ENCODE measurements around the gene FLAD1. TPM values are rescaled to one million over a fixed set of nuclear protein-coding genes. Genes with fewer than 3 reads are reported as not detected.

The FLAD1 gene
- total and polyA plus RNA-seq, 2 of the 4 experiments (the other 2 are of a cell fraction): 26.3 to 37.3 TPM

GRCh38 chr1:155022136-155022926, 39.2 kb downstream of the FLAD1 start:
- TF ChIP-seq FOS (IDR thresholded peaks at IDR 0.05; ENCODE audit: low read depth, low read length): no peak
- TF ChIP-seq BHLHE40 (IDR thresholded peaks at IDR 0.05; ENCODE audit: low read depth, low read length): no peak
- TF ChIP-seq NFE2L2 (IDR thresholded peaks at IDR 0.05; ENCODE audit: low read depth, low read length): no peak
- TF ChIP-seq, protein P1, sequence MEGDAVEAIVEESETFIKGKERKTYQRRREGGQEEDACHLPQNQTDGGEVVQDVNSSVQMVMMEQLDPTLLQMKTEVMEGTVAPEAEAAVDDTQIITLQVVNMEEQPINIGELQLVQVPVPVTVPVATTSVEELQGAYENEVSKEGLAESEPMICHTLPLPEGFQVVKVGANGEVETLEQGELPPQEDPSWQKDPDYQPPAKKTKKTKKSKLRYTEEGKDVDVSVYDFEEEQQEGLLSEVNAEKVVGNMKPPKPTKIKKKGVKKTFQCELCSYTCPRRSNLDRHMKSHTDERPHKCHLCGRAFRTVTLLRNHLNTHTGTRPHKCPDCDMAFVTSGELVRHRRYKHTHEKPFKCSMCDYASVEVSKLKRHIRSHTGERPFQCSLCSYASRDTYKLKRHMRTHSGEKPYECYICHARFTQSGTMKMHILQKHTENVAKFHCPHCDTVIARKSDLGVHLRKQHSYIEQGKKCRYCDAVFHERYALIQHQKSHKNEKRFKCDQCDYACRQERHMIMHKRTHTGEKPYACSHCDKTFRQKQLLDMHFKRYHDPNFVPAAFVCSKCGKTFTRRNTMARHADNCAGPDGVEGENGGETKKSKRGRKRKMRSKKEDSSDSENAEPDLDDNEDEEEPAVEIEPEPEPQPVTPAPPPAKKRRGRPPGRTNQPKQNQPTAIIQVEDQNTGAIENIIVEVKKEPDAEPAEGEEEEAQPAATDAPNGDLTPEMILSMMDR (conservative IDR thresholded peaks at IDR 0.05; ENCODE audit: low read depth, low read length): no peak
- TF ChIP-seq, protein P2, sequence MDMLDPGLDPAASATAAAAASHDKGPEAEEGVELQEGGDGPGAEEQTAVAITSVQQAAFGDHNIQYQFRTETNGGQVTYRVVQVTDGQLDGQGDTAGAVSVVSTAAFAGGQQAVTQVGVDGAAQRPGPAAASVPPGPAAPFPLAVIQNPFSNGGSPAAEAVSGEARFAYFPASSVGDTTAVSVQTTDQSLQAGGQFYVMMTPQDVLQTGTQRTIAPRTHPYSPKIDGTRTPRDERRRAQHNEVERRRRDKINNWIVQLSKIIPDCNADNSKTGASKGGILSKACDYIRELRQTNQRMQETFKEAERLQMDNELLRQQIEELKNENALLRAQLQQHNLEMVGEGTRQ (IDR thresholded peaks at IDR 0.05; ENCODE audit: low read depth, low read length): no peak
- no peak for TF ChIP-seq RFX5 (IDR thresholded peaks at IDR 0.05; ENCODE audit: low read depth, low read length)
- no peak for TF ChIP-seq SMC3 (IDR thresholded peaks at IDR 0.05; ENCODE audit: low read depth, low read length)
- TF ChIP-seq RAD21 (IDR thresholded peaks at IDR 0.05; ENCODE audit: low read length): no peak
- TF ChIP-seq, protein P3, sequence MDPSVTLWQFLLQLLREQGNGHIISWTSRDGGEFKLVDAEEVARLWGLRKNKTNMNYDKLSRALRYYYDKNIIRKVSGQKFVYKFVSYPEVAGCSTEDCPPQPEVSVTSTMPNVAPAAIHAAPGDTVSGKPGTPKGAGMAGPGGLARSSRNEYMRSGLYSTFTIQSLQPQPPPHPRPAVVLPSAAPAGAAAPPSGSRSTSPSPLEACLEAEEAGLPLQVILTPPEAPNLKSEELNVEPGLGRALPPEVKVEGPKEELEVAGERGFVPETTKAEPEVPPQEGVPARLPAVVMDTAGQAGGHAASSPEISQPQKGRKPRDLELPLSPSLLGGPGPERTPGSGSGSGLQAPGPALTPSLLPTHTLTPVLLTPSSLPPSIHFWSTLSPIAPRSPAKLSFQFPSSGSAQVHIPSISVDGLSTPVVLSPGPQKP (IDR thresholded peaks at IDR 0.05; ENCODE audit: borderline replicate concordance, low read depth, low read length): no peak
- no peak for TF ChIP-seq MAZ (IDR thresholded peaks at IDR 0.05; ENCODE audit: borderline replicate concordance, low read depth, low read length)
- no peak for TF ChIP-seq CEBPB (IDR thresholded peaks at IDR 0.05; ENCODE audit: low read depth, low read length)
- TF ChIP-seq CHD1 (IDR thresholded peaks at IDR 0.05; ENCODE audit: low read depth, low read length): no peak
- H2BK15ac ChIP-seq (ENCODE audit: low read depth, low read length): no peak overlapping the region
- in situ Hi-C loops (cut with MboI; ENCODE audit: low sequenced_read_pairs): no loop called here
- 84% methylated on average over 4 of the region's 8 CpGs; no CpG with 5 or more reads in 1 of the 2 experiments for WGBS, 2 experiments (ENCODE audit: extremely low coverage in 2 of 2, insufficient read length in 1 of 2)
- no peak overlapping the region for H2BK5ac ChIP-seq (ENCODE audit: low read depth, low read length, poor library complexity, severe bottlenecking)
- ChIA-PET POLR2A (ENCODE audit: unreplicated experiment) (no interaction called here), CTCF (no interaction called here)
- H4K20me1 ChIP-seq (ENCODE audit: insufficient read depth, low read length): no peaks in the 10 kb centered on the region
- no peak for DNase-seq
- H3K27me3 ChIP-seq (ENCODE audit: control insufficient read depth, insufficient read depth, low read length): peaks cover 2% of the 10 kb centered on the region; the same call in 1 of the 2 replicates
- H3K14ac ChIP-seq (replicated peaks; ENCODE audit: low read depth, low read length): no peak overlapping the region
- no peak overlapping the region for H4K8ac ChIP-seq (ENCODE audit: low read depth in 2 of 2, low read length in 2 of 2)
- H2AK9ac ChIP-seq (replicated peaks; ENCODE audit: low read depth, low read length, poor library complexity): no peak overlapping the region
- BruUV-seq (replicated peaks): no TSS peak
- no peak overlapping the region for H3K27ac ChIP-seq (ENCODE audit: insufficient read depth, low read length)
- H4K91ac ChIP-seq (ENCODE audit: insufficient read depth, low read depth, low read length): no peak overlapping the region
- H3K4me3 ChIP-seq (ENCODE audit: insufficient read depth, low read depth, low read length): no peak overlapping the region
- H3K9ac ChIP-seq (ENCODE audit: low read depth, low read length): no peak overlapping the region
- dilution Hi-C loops (cut with HindIII; ENCODE audit: low sequenced_read_pairs, unreplicated experiment): no loop called here
- no peak overlapping the region for H4K5ac ChIP-seq (ENCODE audit: low read depth, low read length)
- peaks cover 6% of the 10 kb centered on the region for H3K9me1 ChIP-seq (ENCODE audit: insufficient read depth, low read length)
- H3K56ac ChIP-seq (ENCODE audit: extremely low read depth, insufficient read depth, low read length): no peak overlapping the region
- H3K4me1 ChIP-seq (ENCODE audit: control insufficient read depth, insufficient read depth, low read length): peaks cover 6% of the 10 kb centered on the region; the same call in 1 of the 2 replicates
- H3K79me1 ChIP-seq (ENCODE audit: low read depth in 1 of 2, low read length in 2 of 2): no peaks in the 10 kb centered on the region; a peak in 1 of 4 replicates
- intact Hi-C loops (cut with micrococcal nuclease): no loop called here
- no peak overlapping the region; the same call in 1 of the 2 replicates for H2AK5ac ChIP-seq (ENCODE audit: low read depth, low read length)
- no peak for ATAC-seq (ENCODE audit: low read depth)
- no peak overlapping the region for H2BK20ac ChIP-seq (ENCODE audit: low read depth, low read length)
- H3K18ac ChIP-seq (ENCODE audit: low read depth, low read length): no peak overlapping the region
- H3K4me2 ChIP-seq (ENCODE audit: low read depth, low read length): no peak overlapping the region
- H3K9me3 ChIP-seq (ENCODE audit: control insufficient read depth, insufficient read depth, low read length): no peaks in the 10 kb centered on the region
- H2BK120ac ChIP-seq (ENCODE audit: low read depth, low read length): no peak overlapping the region
- no peak overlapping the region for H3K4ac ChIP-seq (ENCODE audit: low read depth, low read length)
- H3K23ac ChIP-seq (ENCODE audit: low read depth, low read length): no peak overlapping the region
- H3K36me3 ChIP-seq (ENCODE audit: control insufficient read depth, insufficient read depth, low read length): no peaks in the 10 kb centered on the region
- H2AFZ ChIP-seq (replicated peaks; ENCODE audit: low read length, poor library complexity): no peak overlapping the region
